Measurements from ENCODE around the gene ZFR2.

Gene ZFR2

GRCh38 chr19:3862826-3863500, 5.9 kb downstream of the ZFR2 start:
- Histone ChIP-seq H2AK5ac (ENCODE audit: low read length, severe bottlenecking) (no peak overlapping the region), H3K27me3 (ENCODE audit: control insufficient read depth in 1 of 2, insufficient read depth in 1 of 2, low read length in 2 of 2) (peaks cover 65 to 84% of the 10 kb centered on the region in 2 experiments), H3K27ac (ENCODE audit: low read length, poor library complexity, severe bottlenecking) (no peak overlapping the region), H3K4ac (ENCODE audit: low read depth in 1 of 2, low read length in 2 of 2) (no peak overlapping the region), H3K18ac (ENCODE audit: low read depth in 1 of 2, low read length in 2 of 2) (no peak overlapping the region), H3K9me3 (ENCODE audit: control insufficient read depth, low read length) (no peaks in the 10 kb centered on the region), H3K14ac (ENCODE audit: low read length in 2 of 2) (no peak overlapping the region), H4K8ac (ENCODE audit: low read length) (no peak overlapping the region), H3K9ac (ENCODE audit: low read length) (no peak overlapping the region), H3K23ac (ENCODE audit: low read length in 2 of 2) (no peak overlapping the region), H3K4me2 (ENCODE audit: low read length, poor library complexity, severe bottlenecking) (no peak overlapping the region), H2BK120ac (ENCODE audit: low read depth, low read length) (no peak overlapping the region), H3K36me3 (ENCODE audit: control insufficient read depth in 1 of 2, insufficient read depth in 2 of 2, low read depth in 1 of 2, low read length in 2 of 2) (no peaks in the 10 kb centered on the region), H2AFZ (ENCODE audit: low read depth, low read length) (no peak overlapping the region), H4K91ac (ENCODE audit: low read length) (no peak overlapping the region), H2BK15ac (ENCODE audit: low read depth, poor library complexity, severe bottlenecking) (no peak overlapping the region), H3K79me1 (replicated peaks; ENCODE audit: low read length, poor library complexity, severe bottlenecking) (no peaks in the 10 kb centered on the region), H2BK12ac (ENCODE audit: low read length in 2 of 2) (no peak overlapping the region), H2BK5ac (ENCODE audit: low read depth, low read length, poor library complexity, severe bottlenecking) (no peak overlapping the region), H3K4me3 (ENCODE audit: insufficient read depth in 1 of 2, low read depth in 1 of 2, low read length in 2 of 2) (no peak overlapping the region), H3K4me1 (ENCODE audit: control insufficient read depth, insufficient read depth, low read depth, low read length) (no peaks in the 10 kb centered on the region)
- 86% methylated on average over 25 of the region's 25 CpGs for WGBS
- no peak for DNase-seq

GRCh38 chr19:3860499-3860898, 8.3 kb downstream of the ZFR2 start:
- H3K18ac ChIP-seq (ENCODE audit: low read depth in 1 of 2, low read length in 2 of 2): no peak overlapping the region
- no peak for DNase-seq
- no peak overlapping the region for H4K8ac ChIP-seq (ENCODE audit: low read length)
- no peak overlapping the region for H3K9ac ChIP-seq (ENCODE audit: low read length)
- no peak overlapping the region for H3K14ac ChIP-seq (ENCODE audit: low read length in 2 of 2)
- no peak overlapping the region for H3K4ac ChIP-seq (ENCODE audit: low read depth in 1 of 2, low read length in 2 of 2)
- no peak overlapping the region for H2BK120ac ChIP-seq (ENCODE audit: low read depth, low read length)
- H3K27ac ChIP-seq (ENCODE audit: low read length, poor library complexity, severe bottlenecking): no peak overlapping the region
- H4K91ac ChIP-seq (ENCODE audit: low read length): no peak overlapping the region
- no peaks in the 10 kb centered on the region for H3K4me1 ChIP-seq (ENCODE audit: control insufficient read depth, insufficient read depth, low read depth, low read length)
- H3K4me3 ChIP-seq (ENCODE audit: insufficient read depth in 1 of 2, low read depth in 1 of 2, low read length in 2 of 2): no peak overlapping the region
- WGBS: 87% methylated on average over 17 of the region's 17 CpGs
- no peak overlapping the region for H3K23ac ChIP-seq (ENCODE audit: low read length in 2 of 2)
- no peak overlapping the region for H2AK5ac ChIP-seq (ENCODE audit: low read length, severe bottlenecking)
- no peak overlapping the region for H2BK12ac ChIP-seq (ENCODE audit: low read length in 2 of 2)
- H2BK15ac ChIP-seq (ENCODE audit: low read depth, poor library complexity, severe bottlenecking): no peak overlapping the region
- no peak overlapping the region for H2BK5ac ChIP-seq (ENCODE audit: low read depth, low read length, poor library complexity, severe bottlenecking)
- H3K79me1 ChIP-seq (replicated peaks; ENCODE audit: low read length, poor library complexity, severe bottlenecking): no peaks in the 10 kb centered on the region
- peaks cover 57 to 64% of the 10 kb centered on the region in 2 experiments for H3K27me3 ChIP-seq (ENCODE audit: control insufficient read depth in 1 of 2, insufficient read depth in 1 of 2, low read length in 2 of 2)
- H3K4me2 ChIP-seq (ENCODE audit: low read length, poor library complexity, severe bottlenecking): no peak overlapping the region
- no peaks in the 10 kb centered on the region for H3K36me3 ChIP-seq (ENCODE audit: control insufficient read depth in 1 of 2, insufficient read depth in 2 of 2, low read depth in 1 of 2, low read length in 2 of 2)
- H3K9me3 ChIP-seq (ENCODE audit: control insufficient read depth, low read length): no peaks in the 10 kb centered on the region
- no peak overlapping the region for H2AFZ ChIP-seq (ENCODE audit: low read depth, low read length)

GRCh38 chr19:3857449-3858003, 11.3 kb downstream of the ZFR2 start:
- Histone ChIP-seq H2BK5ac (ENCODE audit: low read depth, low read length, poor library complexity, severe bottlenecking) (no peak overlapping the region), H3K27me3 (ENCODE audit: control insufficient read depth in 1 of 2, insufficient read depth in 1 of 2, low read length in 2 of 2) (peaks cover 33 to 40% of the 10 kb centered on the region in 2 experiments), H3K23ac (ENCODE audit: low read length in 2 of 2) (no peak overlapping the region), H3K14ac (ENCODE audit: low read length in 2 of 2) (no peak overlapping the region), H4K91ac (ENCODE audit: low read length) (no peak overlapping the region), H2BK12ac (ENCODE audit: low read length in 2 of 2) (no peak overlapping the region), H3K9me3 (ENCODE audit: control insufficient read depth, low read length) (no peaks in the 10 kb centered on the region), H3K4me1 (ENCODE audit: control insufficient read depth, insufficient read depth, low read depth, low read length) (peaks cover 6% of the 10 kb centered on the region), H3K18ac (ENCODE audit: low read depth in 1 of 2, low read length in 2 of 2) (no peak overlapping the region), H3K79me1 (replicated peaks; ENCODE audit: low read length, poor library complexity, severe bottlenecking) (no peaks in the 10 kb centered on the region), H3K4me2 (ENCODE audit: low read length, poor library complexity, severe bottlenecking) (no peak overlapping the region), H2BK15ac (ENCODE audit: low read depth, poor library complexity, severe bottlenecking) (no peak overlapping the region), H2BK120ac (ENCODE audit: low read depth, low read length) (no peak overlapping the region), H3K4me3 (ENCODE audit: insufficient read depth in 1 of 2, low read depth in 1 of 2, low read length in 2 of 2) (no peak overlapping the region), H3K36me3 (ENCODE audit: control insufficient read depth in 1 of 2, insufficient read depth in 2 of 2, low read depth in 1 of 2, low read length in 2 of 2) (no peaks in the 10 kb centered on the region), H3K4ac (ENCODE audit: low read depth in 1 of 2, low read length in 2 of 2) (no peak overlapping the region), H2AK5ac (ENCODE audit: low read length, severe bottlenecking) (no peak overlapping the region), H3K9ac (ENCODE audit: low read length) (no peak overlapping the region), H4K8ac (ENCODE audit: low read length) (no peak overlapping the region), H3K27ac (ENCODE audit: low read length, poor library complexity, severe bottlenecking) (no peak overlapping the region), H2AFZ (ENCODE audit: low read depth, low read length) (no peak overlapping the region)
- WGBS: 82% methylated on average over 12 of the region's 12 CpGs
- no peak for DNase-seq

GRCh38 chr19:3855320-3855719, 13.5 kb downstream of the ZFR2 start:
- no peak overlapping the region for H4K91ac ChIP-seq (ENCODE audit: low read length)
- H2BK5ac ChIP-seq (ENCODE audit: low read depth, low read length, poor library complexity, severe bottlenecking): no peak overlapping the region
- no peak overlapping the region for H4K8ac ChIP-seq (ENCODE audit: low read length)
- no peak overlapping the region for H3K23ac ChIP-seq (ENCODE audit: low read length in 2 of 2)
- no peak overlapping the region for H2AK5ac ChIP-seq (ENCODE audit: low read length, severe bottlenecking)
- no peak overlapping the region for H2BK12ac ChIP-seq (ENCODE audit: low read length in 2 of 2)
- H3K14ac ChIP-seq (ENCODE audit: low read length in 2 of 2): no peak overlapping the region
- H3K4ac ChIP-seq (ENCODE audit: low read depth in 1 of 2, low read length in 2 of 2): no peak overlapping the region
- H3K4me3 ChIP-seq (ENCODE audit: insufficient read depth in 1 of 2, low read depth in 1 of 2, low read length in 2 of 2): no peak overlapping the region
- H3K36me3 ChIP-seq (ENCODE audit: control insufficient read depth in 1 of 2, insufficient read depth in 2 of 2, low read depth in 1 of 2, low read length in 2 of 2): no peaks in the 10 kb centered on the region
- H2AFZ ChIP-seq (ENCODE audit: low read depth, low read length): no peak overlapping the region
- no peak overlapping the region for H3K4me2 ChIP-seq (ENCODE audit: low read length, poor library complexity, severe bottlenecking)
- DNase-seq: no peak
- no peak overlapping the region for H3K9ac ChIP-seq (ENCODE audit: low read length)
- no peak overlapping the region for H2BK120ac ChIP-seq (ENCODE audit: low read depth, low read length)
- H3K4me1 ChIP-seq (ENCODE audit: control insufficient read depth, insufficient read depth, low read depth, low read length): peaks cover 12% of the 10 kb centered on the region
- no peaks in the 10 kb centered on the region for H3K79me1 ChIP-seq (replicated peaks; ENCODE audit: low read length, poor library complexity, severe bottlenecking)
- no peak overlapping the region for H3K27ac ChIP-seq (ENCODE audit: low read length, poor library complexity, severe bottlenecking)
- WGBS: 93% methylated on average over 19 of the region's 19 CpGs
- no peak overlapping the region for H3K18ac ChIP-seq (ENCODE audit: low read depth in 1 of 2, low read length in 2 of 2)
- H2BK15ac ChIP-seq (ENCODE audit: low read depth, poor library complexity, severe bottlenecking): no peak overlapping the region
- peaks cover 14% of the 10 kb centered on the region for H3K9me3 ChIP-seq (ENCODE audit: control insufficient read depth, low read length)
- H3K27me3 ChIP-seq (ENCODE audit: control insufficient read depth in 1 of 2, insufficient read depth in 1 of 2, low read length in 2 of 2): peaks cover 24 to 25% of the 10 kb centered on the region in 2 experiments

Measured in mesenchymal stem cell (in vitro differentiated cells and primary cell).